HEK293 (cell line): ENCODE results near the gene KRTAP4-6.

ENCODE experiments used
- CTCF ChIA-PET: fragments of 350-600 bp; formaldehyde crosslinking; extraction: SDS; loops from one replicate; lab custom pipeline; 2021; ENCODE audit warnings: antibody characterized with exemption; lab: Yijun Ruan, JAX
- POLR2A ChIA-PET: fragments of 300-600 bp; formaldehyde crosslinking; extraction: SDS; loops from one replicate; lab custom pipeline; 2020; ENCODE audit warnings: antibody characterized with exemption, inconsistent platforms; lab: Yijun Ruan, JAX
- H3K27ac ChIP-seq: fragments of 200-500 bp; sonication (Bioruptor generic); 2 replicates; pipeline ENCODE4 v1.5.1; 2014; ENCODE audit warnings: low read depth, low read length, control low read depth, inconsistent platforms; ENCODE audit errors: extremely low read depth
- H3K36me3 ChIP-seq, 2 experiments: fragments of 200-500 bp in 1 of 2; sonication (Bioruptor generic) in 1 of 2; 1 replicate in 1 of 2; 2 replicates in 1 of 2; pipeline ENCODE4 v1.5.1; 2014 to 2017; ENCODE audit warnings: inconsistent platforms in 2 of 2, low read length in 2 of 2; ENCODE audit not compliant: control insufficient read depth in 2 of 2, insufficient read depth in 1 of 2
- H3K4me1 ChIP-seq: fragments of 200-500 bp; sonication (Bioruptor generic); 2 replicates; pipeline ENCODE4 v1.5.1; 2014; ENCODE audit warnings: mild to moderate bottlenecking, low read length, inconsistent platforms; ENCODE audit not compliant: control insufficient read depth, insufficient read depth
- H3K4me3 ChIP-seq: 2 replicates; pipeline ENCODE4 v1.5.1; 2011; ENCODE audit warnings: low read depth, mild to moderate bottlenecking, control low read depth, low read length, moderate library complexity
- H3K9me3 ChIP-seq: fragments of 200-500 bp; sonication (Bioruptor generic); 2 replicates; pipeline ENCODE4 v1.5.1; 2014; ENCODE audit warnings: low read depth, low read length, inconsistent platforms; ENCODE audit not compliant: control insufficient read depth, insufficient read depth
- KLF1 ChIP-seq: fragments of 450-650 bp; formaldehyde crosslinking; IDR thresholded peaks from 2 replicates; pipeline ENCODE4 v1.5.1; 2016; ENCODE audit warnings: missing biosample characterization, missing genetic modification characterization
- PRDM6 ChIP-seq: fragments of 450-650 bp; formaldehyde crosslinking; IDR thresholded peaks from 2 replicates; pipeline ENCODE4 v1.5.1; 2017; ENCODE audit warnings: missing biosample characterization, missing genetic modification characterization
- SALL2 ChIP-seq: fragments of 450-650 bp; formaldehyde crosslinking; IDR thresholded peaks from 2 replicates; pipeline ENCODE4 v1.5.0; 2017; ENCODE audit warnings: missing biosample characterization, mild to moderate bottlenecking, missing genetic modification characterization, borderline replicate concordance
- SP2 ChIP-seq: fragments of 450-650 bp; formaldehyde crosslinking; IDR thresholded peaks from 2 replicates; pipeline ENCODE4 v1.5.1; 2016; ENCODE audit warnings: missing biosample characterization, missing genetic modification characterization
- ZBTB10 ChIP-seq: fragments of 450-650 bp; formaldehyde crosslinking; IDR thresholded peaks from 2 replicates; pipeline ENCODE4 v1.5.1; 2016; ENCODE audit warnings: missing biosample characterization, missing genetic modification characterization
- ZFHX2 ChIP-seq: fragments of 450-650 bp; formaldehyde crosslinking; conservative IDR thresholded peaks from 2 replicates; pipeline ENCODE4 v1.5.1; 2016; ENCODE audit warnings: missing biosample characterization, missing genetic modification characterization
- ZFP69B ChIP-seq: fragments of 450-650 bp; formaldehyde crosslinking; IDR thresholded peaks from 2 replicates; pipeline ENCODE4 v1.5.1; 2016; ENCODE audit warnings: missing biosample characterization, missing genetic modification characterization
- ZIC2 ChIP-seq: fragments of 450-650 bp; formaldehyde crosslinking; IDR thresholded peaks from 2 replicates; pipeline ENCODE4 v1.5.1; 2016; ENCODE audit warnings: missing biosample characterization, missing genetic modification characterization
- ZNF157 ChIP-seq: fragments of 450-650 bp; formaldehyde crosslinking; IDR thresholded peaks from 2 replicates; pipeline ENCODE4 v1.5.1; 2016; ENCODE audit warnings: missing biosample characterization, missing genetic modification characterization
- ZNF239 ChIP-seq: fragments of 450-650 bp; formaldehyde crosslinking; IDR thresholded peaks from 2 replicates; pipeline ENCODE4 v1.5.1; 2016; ENCODE audit warnings: missing biosample characterization, missing genetic modification characterization
- ZNF335 ChIP-seq: fragments of 450-650 bp; formaldehyde crosslinking; conservative IDR thresholded peaks from 2 replicates; pipeline ENCODE4 v1.5.1; 2016; ENCODE audit warnings: missing biosample characterization, missing genetic modification characterization
- ZNF366 ChIP-seq: fragments of 450-650 bp; formaldehyde crosslinking; conservative IDR thresholded peaks from 2 replicates; pipeline ENCODE4 v1.5.1; 2016; ENCODE audit warnings: missing biosample characterization, missing genetic modification characterization
- ZNF473 ChIP-seq: fragments of 450-650 bp; formaldehyde crosslinking; IDR thresholded peaks from 2 replicates; pipeline ENCODE4 v1.5.1; 2017; ENCODE audit warnings: missing biosample characterization, missing genetic modification characterization
- ZNF501 ChIP-seq: fragments of 450-650 bp; formaldehyde crosslinking; IDR thresholded peaks from 2 replicates; pipeline ENCODE4 v1.5.1; 2016; ENCODE audit warnings: missing biosample characterization, missing genetic modification characterization
- ZNF518A ChIP-seq: fragments of 450-650 bp; formaldehyde crosslinking; conservative IDR thresholded peaks from 2 replicates; pipeline ENCODE4 v1.5.1; 2016; ENCODE audit warnings: low read depth, missing biosample characterization, missing genetic modification characterization
- ZNF639 ChIP-seq: fragments of 450-650 bp; formaldehyde crosslinking; IDR thresholded peaks from 2 replicates; pipeline ENCODE4 v1.5.1; 2016; ENCODE audit warnings: missing biosample characterization, missing genetic modification characterization
- ZNF645 ChIP-seq: fragments of 450-650 bp; formaldehyde crosslinking; IDR thresholded peaks from 2 replicates; pipeline ENCODE4; 2016; ENCODE audit warnings: missing biosample characterization, missing genetic modification characterization
- ZNF777 ChIP-seq: fragments of 450-650 bp; formaldehyde crosslinking; IDR thresholded peaks from 2 replicates; pipeline ENCODE4 v1.5.1; 2017; ENCODE audit warnings: missing biosample characterization, missing genetic modification characterization, borderline replicate concordance
- ZSCAN30 ChIP-seq: fragments of 450-650 bp; IDR thresholded peaks from 2 replicates; pipeline ENCODE4 v1.5.1; 2018; ENCODE audit warnings: missing biosample characterization, mild to moderate bottlenecking, missing genetic modification characterization, moderate library complexity

KRTAP4-6 gene

GRCh38 chr17:41176744-41177387 is 36.5 kb upstream of the KRTAP4-6 start:
- Histone ChIP-seq H3K4me3 (no peak overlapping the region), H3K27ac (no peak overlapping the region), H3K4me1 (no peaks in the 10 kb centered on the region), H3K9me3 (no peaks in the 10 kb centered on the region), H3K36me3 (no peaks in the 10 kb centered on the region)
- ChIA-PET CTCF (interaction anchor here (0.6 kb wide), 1 partner anchor 473 kb away, joined by 4 read pairs; no protein-coding TSS in a partner anchor), POLR2A (no interaction called here)
- TF ChIP-seq ZNF335 (tag by site-specific recombination), result no peak
- no peak for TF ChIP-seq ZNF518A (tag by site-specific recombination)
- TF ChIP-seq ZNF777, result no peak
- no peak for TF ChIP-seq PRDM6
- no peak for TF ChIP-seq SALL2 (tag by site-specific recombination)
- no peak for TF ChIP-seq ZBTB10
- TF ChIP-seq ZNF157 (tag by site-specific recombination), result no peak
- TF ChIP-seq ZNF366 (tag by site-specific recombination), result no peak
- TF ChIP-seq ZIC2, result no peak

- no peaks in the 10 kb centered on the region for H3K36me3 ChIP-seq
- no peak overlapping the region for H3K27ac ChIP-seq
- H3K9me3 ChIP-seq, result no peaks in the 10 kb centered on the region
- ChIA-PET CTCF (interaction anchor here (0.9 kb wide), 1 partner anchor 358 kb away, joined by 3 read pairs; no protein-coding TSS in a partner anchor), POLR2A (no interaction called here)
- H3K4me3 ChIP-seq, result no peak overlapping the region
- H3K4me1 ChIP-seq, result no peaks in the 10 kb centered on the region
- TF ChIP-seq ZSCAN30 (tag by site-specific recombination), result no peak
- no peak for TF ChIP-seq ZFHX2 (tag by site-specific recombination)
- TF ChIP-seq ZNF639 (tag by site-specific recombination), result no peak
- no peak for TF ChIP-seq ZFP69B (tag by site-specific recombination)
- no peak for TF ChIP-seq ZNF473 (tag by site-specific recombination)
- TF ChIP-seq ZNF645 (tag by site-specific recombination), result no peak
- TF ChIP-seq ZNF239 (tag by site-specific recombination), result no peak
- no peak for TF ChIP-seq KLF1 (tag by site-specific recombination)
- no peak for TF ChIP-seq ZNF501 (tag by site-specific recombination)
- no peak for TF ChIP-seq SP2 (tag by site-specific recombination)
These were observed 31.5 kb upstream of the KRTAP4-6 start for GRCh38 chr17:41171886-41172285.
